ENCODE measurements around the gene RNASEH2B.

RNASEH2B gene

GRCh38 chr13:50942630-50943311 is 33.2 kb downstream of the RNASEH2B start:
- FAIRE-seq = peak; percentile 21

GRCh38 chr13:50945669-50946068 is 36.1 kb downstream of the RNASEH2B start:
- no peak for FAIRE-seq

- FAIRE-seq = peak; percentile 23
Observed at GRCh38 chr13:50948601-50949000, 39.0 kb downstream of the RNASEH2B start.

GRCh38 chr13:50950849-50951248 is 41.3 kb downstream of the RNASEH2B start:
- no peak for FAIRE-seq

GRCh38 chr13:50951366-50951765 is 41.8 kb downstream of the RNASEH2B start:
- no peak for FAIRE-seq

- FAIRE-seq = no peak
Observed at GRCh38 chr13:50955241-50955640, 45.6 kb downstream of the RNASEH2B start.

- FAIRE-seq = no peak
Observed at GRCh38 chr13:50955798-50956197, 46.2 kb downstream of the RNASEH2B start.

- no peak for FAIRE-seq
Observed at GRCh38 chr13:50957620-50958019, 48.0 kb downstream of the RNASEH2B start.

GRCh38 chr13:50969691-50970090 is 60.1 kb downstream of the RNASEH2B start:
- no peak for FAIRE-seq

- FAIRE-seq = no peak
Observed at GRCh38 chr13:50970956-50971355, 61.4 kb downstream of the RNASEH2B start.

- no peak for FAIRE-seq
Observed at GRCh38 chr13:50974268-50974667, 64.7 kb downstream of the RNASEH2B start.

GRCh38 chr13:50979187-50979586 is 69.6 kb downstream of the RNASEH2B start:
- no peak for FAIRE-seq

GRCh38 chr13:50981686-50982085 is 72.1 kb downstream of the RNASEH2B start:
- no peak for FAIRE-seq

GRCh38 chr13:50989476-50989875 is 79.9 kb downstream of the RNASEH2B start:
- FAIRE-seq = no peak

GRCh38 chr13:50990065-50990817 is 80.7 kb downstream of the RNASEH2B start:
- no peak for FAIRE-seq

- no peak for FAIRE-seq
Observed at GRCh38 chr13:50990818-50991506, 81.4 kb downstream of the RNASEH2B start.

GRCh38 chr13:50991579-50992521 is 82.3 kb downstream of the RNASEH2B start:
- no peak for FAIRE-seq

- no peak for FAIRE-seq
Observed at GRCh38 chr13:50993371-50993770, 83.8 kb downstream of the RNASEH2B start.

GRCh38 chr13:50993934-50994333 is 84.3 kb downstream of the RNASEH2B start:
- no peak for FAIRE-seq

- no peak for FAIRE-seq
Observed at GRCh38 chr13:50994651-50995050, 85.1 kb downstream of the RNASEH2B start.

- FAIRE-seq = no peak
Observed at GRCh38 chr13:50995854-50996253, 86.3 kb downstream of the RNASEH2B start.

GRCh38 chr13:50998326-50998725 is 88.7 kb downstream of the RNASEH2B start:
- no peak for FAIRE-seq

- FAIRE-seq = no peak
Observed at GRCh38 chr13:50999641-51000040, 90.0 kb downstream of the RNASEH2B start.
